PFSK-1 (cell line): ENCODE measurements around the gene SLIT3.

Source experiments
- FOXP2 ChIP-seq: optimal IDR thresholded peaks from 2 replicates; pipeline ENCODE3; 2011; ENCODE audit warnings: borderline replicate concordance, control low read depth, inconsistent platforms; ENCODE audit not compliant: insufficient read depth; ENCODE audit errors: extremely low read length, extremely low read depth
- POLR2AphosphoS5 ChIP-seq: IDR thresholded peaks from 2 replicates; pipeline ENCODE4 v1.6.1; 2012; ENCODE audit warnings: low read depth, mild to moderate bottlenecking, control low read depth, low read length, moderate library complexity
- SIN3A ChIP-seq: IDR thresholded peaks from 2 replicates; pipeline ENCODE4 v1.6.1; 2012; ENCODE audit warnings: mild to moderate bottlenecking, low read length, moderate library complexity, borderline replicate concordance; ENCODE audit not compliant: insufficient read depth
- TAF1 ChIP-seq: IDR thresholded peaks from 2 replicates; pipeline ENCODE4 v1.6.1; 2012; ENCODE audit warnings: low read length, control low read depth, borderline replicate concordance; ENCODE audit not compliant: insufficient read depth
- TF ChIP-seq, protein P1 (sequence below), 2 experiments: IDR thresholded peaks; 2 replicates each; pipeline versions ENCODE4 v1.6.1 to v1.8.0; 2011 to 2012; ENCODE audit warnings: low read depth in 2 of 2, low read length in 2 of 2, control low read depth in 1 of 2, inconsistent platforms in 1 of 2, mild to moderate bottlenecking in 1 of 2, moderate library complexity in 1 of 2; ENCODE audit not compliant: insufficient read depth in 1 of 2

- TF ChIP-seq POLR2AphosphoS5: no peak
- TF ChIP-seq, protein P1, sequence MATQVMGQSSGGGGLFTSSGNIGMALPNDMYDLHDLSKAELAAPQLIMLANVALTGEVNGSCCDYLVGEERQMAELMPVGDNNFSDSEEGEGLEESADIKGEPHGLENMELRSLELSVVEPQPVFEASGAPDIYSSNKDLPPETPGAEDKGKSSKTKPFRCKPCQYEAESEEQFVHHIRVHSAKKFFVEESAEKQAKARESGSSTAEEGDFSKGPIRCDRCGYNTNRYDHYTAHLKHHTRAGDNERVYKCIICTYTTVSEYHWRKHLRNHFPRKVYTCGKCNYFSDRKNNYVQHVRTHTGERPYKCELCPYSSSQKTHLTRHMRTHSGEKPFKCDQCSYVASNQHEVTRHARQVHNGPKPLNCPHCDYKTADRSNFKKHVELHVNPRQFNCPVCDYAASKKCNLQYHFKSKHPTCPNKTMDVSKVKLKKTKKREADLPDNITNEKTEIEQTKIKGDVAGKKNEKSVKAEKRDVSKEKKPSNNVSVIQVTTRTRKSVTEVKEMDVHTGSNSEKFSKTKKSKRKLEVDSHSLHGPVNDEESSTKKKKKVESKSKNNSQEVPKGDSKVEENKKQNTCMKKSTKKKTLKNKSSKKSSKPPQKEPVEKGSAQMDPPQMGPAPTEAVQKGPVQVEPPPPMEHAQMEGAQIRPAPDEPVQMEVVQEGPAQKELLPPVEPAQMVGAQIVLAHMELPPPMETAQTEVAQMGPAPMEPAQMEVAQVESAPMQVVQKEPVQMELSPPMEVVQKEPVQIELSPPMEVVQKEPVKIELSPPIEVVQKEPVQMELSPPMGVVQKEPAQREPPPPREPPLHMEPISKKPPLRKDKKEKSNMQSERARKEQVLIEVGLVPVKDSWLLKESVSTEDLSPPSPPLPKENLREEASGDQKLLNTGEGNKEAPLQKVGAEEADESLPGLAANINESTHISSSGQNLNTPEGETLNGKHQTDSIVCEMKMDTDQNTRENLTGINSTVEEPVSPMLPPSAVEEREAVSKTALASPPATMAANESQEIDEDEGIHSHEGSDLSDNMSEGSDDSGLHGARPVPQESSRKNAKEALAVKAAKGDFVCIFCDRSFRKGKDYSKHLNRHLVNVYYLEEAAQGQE (IDR thresholded peaks at IDR 0.05; ENCODE audit: insufficient read depth in 1 of 2, low read depth in 2 of 2, low read length in 2 of 2): no peak
- no peak for TF ChIP-seq SIN3A
- no peak for TF ChIP-seq TAF1
- TF ChIP-seq FOXP2: no peak
Measured at GRCh38 chr5:168887931-168888330, 413.0 kb downstream of the SLIT3 start.
